HepG2 (cell line): ENCODE results near the gene TMBIM4. TPM values are rescaled to one million over a fixed set of nuclear protein-coding genes. Genes with fewer than 3 reads are reported as not detected.

Experiments
- ATAC-seq: fragments of 200-7000 bp; cut with Tn5 transposase; 3 replicates; pipeline ENCODE4 v1.9.1; 2020; ENCODE audit warnings: mild to moderate bottlenecking, moderate library complexity
- BruUV-seq: library from RNA; stranded (reverse); fragments of 400-500 nt; replicated peaks from 2 replicates; lab custom pipeline; 2021; lab: Mats Ljungman, UMichigan
- CTCF ChIA-PET: fragments of 300-600 bp; formaldehyde crosslinking; extraction: SDS; loops from one replicate; lab custom pipeline; 2021; ENCODE audit warnings: low total read pairs, inconsistent platforms, low intra/inter-chr PET ratio; lab: Yijun Ruan, JAX
- POLR2A ChIA-PET: fragments of 350-600 bp; sonication (Branson Sonifier 250); formaldehyde crosslinking; loops from one replicate; lab custom pipeline; 2020; ENCODE audit warnings: antibody characterized with exemption, inconsistent platforms; lab: Yijun Ruan, JAX
- DNase-seq: peaks from one replicate; pipeline ENCODE4 v3.0.0-alpha.2; 2015; ENCODE audit warnings: low spot score
- FAIRE-seq: peaks from 3 replicates; lab custom pipeline; 2011; peaks lifted over from hg19 to GRCh38; lab: Jason Lieb, UNC
- H2AFZ ChIP-seq: one replicate; pipeline ENCODE4 v1.6.1; 2011; ENCODE audit warnings: low read length, inconsistent platforms
- H3K27ac ChIP-seq: fragments of 300-600 bp; 3 replicates; pipeline ENCODE4 v1.8.0; 2011; ENCODE audit warnings: mixed run types, mild to moderate bottlenecking, mixed read lengths, low read length, inconsistent platforms; ENCODE audit not compliant: insufficient read depth; ENCODE audit errors: extremely low read length
- H3K27me3 ChIP-seq, 2 experiments: fragments of 200-600 bp in 1 of 2; 2 replicates in 1 of 2; 3 replicates in 1 of 2; pipeline versions ENCODE4 v1.6.0 to v1.8.0; 2011; ENCODE audit warnings: low read length in 2 of 2, mild to moderate bottlenecking in 2 of 2, moderate library complexity in 2 of 2, inconsistent platforms in 1 of 2; ENCODE audit not compliant: insufficient read depth in 2 of 2, control insufficient read depth in 1 of 2
- H3K36me3 ChIP-seq, 2 experiments: fragments of 200-600 bp in 1 of 2; replicated peaks in 1 of 2; 2 replicates in 1 of 2; 3 replicates in 1 of 2; pipeline versions ENCODE4 v1.5.1 to v1.8.0; 2011; ENCODE audit warnings: low read length in 2 of 2, inconsistent platforms in 1 of 2; ENCODE audit not compliant: insufficient read depth in 2 of 2, control insufficient read depth in 1 of 2
- H3K4me1 ChIP-seq: 2 replicates; pipeline ENCODE4 v1.5.1; 2012; ENCODE audit warnings: low read length, inconsistent platforms; ENCODE audit not compliant: insufficient read depth
- H3K4me2 ChIP-seq: 2 replicates; pipeline ENCODE4 v1.6.0; 2011; ENCODE audit warnings: low read depth, low read length, inconsistent platforms
- H3K4me3 ChIP-seq, 3 experiments: fragments of 200-600 bp in 1 of 3; sonication (generic), shearing (Covaris generic) in 1 of 3; replicated peaks in 1 of 3; 2 replicates each; pipeline ENCODE4 v1.5.1; 2011 to 2016; ENCODE audit warnings: low read length in 3 of 3, inconsistent platforms in 2 of 3, low read depth in 2 of 3, mild to moderate bottlenecking in 2 of 3, control low read depth in 1 of 3, mixed read lengths in 1 of 3; ENCODE audit not compliant: insufficient read depth in 1 of 3
- H3K79me2 ChIP-seq: one replicate; pipeline ENCODE4 v1.6.1; 2011; ENCODE audit warnings: low read length, inconsistent platforms; ENCODE audit not compliant: insufficient read depth
- H3K9ac ChIP-seq: 2 replicates; pipeline ENCODE4 v1.6.0; 2011; ENCODE audit warnings: mild to moderate bottlenecking, low read depth, low read length, inconsistent platforms; ENCODE audit not compliant: insufficient read depth
- H3K9me3 ChIP-seq: 2 replicates; pipeline ENCODE4 v1.5.1; 2012; ENCODE audit warnings: mild to moderate bottlenecking, low read length
- H4K20me1 ChIP-seq: 2 replicates; pipeline ENCODE4 v1.6.0; 2011; ENCODE audit warnings: inconsistent platforms, mild to moderate bottlenecking, low read length, moderate library complexity; ENCODE audit not compliant: insufficient read depth
- SAP130 ChIP-seq: IDR thresholded peaks from 2 replicates; pipeline ENCODE4 v1.6.1; 2016; ENCODE audit warnings: low read depth
- SATB2 ChIP-seq: sonication (generic); formaldehyde crosslinking; IDR thresholded peaks from 2 replicates; pipeline ENCODE4 v1.5.0; 2020; ENCODE audit warnings: missing genetic modification reagents
- ZNF329 ChIP-seq: sonication (generic); formaldehyde crosslinking; IDR thresholded peaks from 2 replicates; pipeline ENCODE4 v1.9.0; 2021; ENCODE audit warnings: low read depth, mild to moderate bottlenecking, missing genetic modification reagents
- ZNF441 ChIP-seq: sonication (generic); formaldehyde crosslinking; IDR thresholded peaks from 2 replicates; pipeline ENCODE4 v1.7.0; 2021; ENCODE audit warnings: missing genetic modification reagents, borderline replicate concordance
- ZNF644 ChIP-seq: IDR thresholded peaks from 2 replicates; pipeline ENCODE4 v1.6.1; 2016; ENCODE audit warnings: low read depth
- WGBS: methylation state at CpG from one replicate; pipeline ENCODE4 v1.1.6; 2017; ENCODE audit warnings: low lambda C conversion rate; 5-methylcytosine and 5-hydroxymethylcytosine counted together
- in situ Hi-C: cut with HindIII; loops from 2 replicates; pipeline ENCODE4 v1.10.0; 2017; ENCODE audit warnings: low pct_unique_long_range_greater_than_20kb; ENCODE audit not compliant: extremely low pct_ligation_motif_present
- intact Hi-C: fragments of 100-400 bp; cut with micrococcal nuclease; formaldehyde crosslinking; loops from one replicate; pipeline ENCODE4 v1.10.0; 2022; ENCODE audit not compliant: unreplicated experiment
- polyA plus RNA-seq, 8 experiments: library from polyadenylated mRNA; depleted of rRNA in 3 of 8; stranded (reverse) in 7 of 8; unstranded in 1 of 8; fragments of >200 nt; fragmentation: Illumina TruSeq in 4 of 8; extraction: Trizol in 4 of 8; gene quantifications; 2 replicates each; pipeline versions ENCODE4 v1.2.1 to v1.2.3, GENCODE V29; 2011 to 2016; ENCODE audit warnings: low read depth in 4 of 8, missing spikeins in 1 of 8, mixed read lengths in 1 of 8; ENCODE audit not compliant: insufficient read depth in 1 of 8
- total RNA-seq, 5 experiments: library from RNA; depleted of rRNA; stranded (reverse); fragments of >200 nt; fragmentation: Illumina TruSeq; extraction: Trizol; gene quantifications; 2 replicates each; pipeline ENCODE4 v1.2.3, GENCODE V29; 2016; ENCODE audit warnings: low read depth in 1 of 5

TMBIM4 gene
- total and polyA plus RNA-seq, 2 of the 13 experiments (the other 11 are each of a cell fraction or from before 2014, with no cell fraction given): 60.5 to 67.7 TPM

DNA sequence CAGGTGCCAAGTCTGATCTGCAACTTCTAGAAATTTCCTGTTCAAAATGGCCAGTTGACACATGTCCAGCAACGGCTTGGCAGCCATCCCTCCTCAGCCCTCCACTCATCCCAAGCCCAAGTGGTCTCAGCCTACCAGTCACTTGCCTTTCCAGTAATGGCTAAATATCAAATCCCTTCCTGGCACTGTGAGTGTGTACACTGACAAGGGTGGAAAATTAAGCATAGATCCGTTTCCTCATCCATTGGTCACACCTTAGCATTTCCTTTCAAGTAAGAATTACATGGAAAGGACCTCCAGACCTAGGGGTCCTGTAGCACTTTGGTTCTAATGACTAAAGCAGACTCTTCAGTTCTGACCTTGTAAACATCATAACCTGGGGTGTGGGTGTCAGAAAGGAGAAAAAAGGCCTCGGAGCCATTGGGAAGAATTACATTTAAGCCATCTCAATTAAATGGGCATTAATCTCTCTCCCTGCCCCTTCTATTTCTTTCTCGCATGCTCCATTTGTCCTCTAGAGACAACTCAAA lies 54.7 kb downstream of the TMBIM4 start:
- intact Hi-C loops: no loop called here
- FAIRE-seq: no peak
- 36% methylated on average over 4 of the region's 4 CpGs for WGBS
- H3K27me3 ChIP-seq: no peaks in the 10 kb centered on the region
- DNase-seq: no peak
- ATAC-seq: no peak
- no peak overlapping the region for H3K9ac ChIP-seq
- in situ Hi-C loops: loop anchor here (25.0 kb wide), 2 partner anchors 503 to 1228 kb away; no protein-coding TSS in a partner anchor
- no peak overlapping the region for H3K27ac ChIP-seq
- no peak overlapping the region for H3K4me3 ChIP-seq
- H3K4me2 ChIP-seq: no peak overlapping the region
- ChIA-PET CTCF (no interaction called here), POLR2A (no interaction called here)
- H3K4me1 ChIP-seq: no peaks in the 10 kb centered on the region
- no peaks in the 10 kb centered on the region for H3K79me2 ChIP-seq
- BruUV-seq: no TSS peak
- H2AFZ ChIP-seq: no peak overlapping the region
- no peaks in the 10 kb centered on the region for H3K36me3 ChIP-seq
- no peak for TF ChIP-seq ZNF644 (CRISPR knock-in tag)
- no peak for TF ChIP-seq SAP130 (CRISPR knock-in tag)
- TF ChIP-seq ZNF441 (CRISPR knock-in tag): no peak
- TF ChIP-seq SATB2 (CRISPR knock-in tag): no peak
- H3K9me3 ChIP-seq: no peaks in the 10 kb centered on the region
- H4K20me1 ChIP-seq: no peaks in the 10 kb centered on the region

DNA sequence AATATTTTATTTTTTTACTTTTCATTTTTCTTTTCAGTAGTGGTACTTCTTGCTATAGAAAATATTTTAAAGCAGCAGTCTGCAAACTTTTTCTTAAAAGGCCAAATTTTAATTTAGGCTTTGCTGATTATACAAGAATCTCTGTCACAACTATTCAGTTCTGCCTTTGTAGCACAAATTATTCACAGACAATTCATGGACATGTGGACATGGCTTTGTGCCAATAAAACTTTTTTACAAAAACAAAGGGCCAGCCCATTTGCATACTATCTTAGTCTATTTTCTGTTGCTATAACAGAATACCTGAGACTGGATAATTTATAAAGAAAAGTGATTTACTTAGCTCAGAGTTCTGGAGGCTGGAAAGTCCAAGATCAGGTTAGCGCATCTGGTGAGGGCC lies 56.3 kb downstream of the TMBIM4 start:
- POLR2A ChIA-PET: no interaction called here

More for the DNA sequence above, 56.3 kb downstream of the TMBIM4 start:
- Histone ChIP-seq H3K4me2 (no peak overlapping the region), H3K36me3 (no peaks in the 10 kb centered on the region), H3K27ac (no peak overlapping the region), H3K4me3 (no peak overlapping the region), H3K79me2 (no peaks in the 10 kb centered on the region), H4K20me1 (no peaks in the 10 kb centered on the region), H3K27me3 (no peaks in the 10 kb centered on the region), H3K4me1 (no peaks in the 10 kb centered on the region), H2AFZ (no peak overlapping the region), H3K9me3 (no peaks in the 10 kb centered on the region), H3K9ac (no peak overlapping the region)
- BruUV-seq: no TSS peak
- FAIRE-seq: no peak
- in situ Hi-C loops (loop anchor here (25.0 kb wide), 2 partner anchors 501 to 1226 kb away; no protein-coding TSS in a partner anchor), intact Hi-C loops (no loop called here)
- no peak for DNase-seq
- WGBS: 95% methylated on average over 1 of the region's 1 CpG
- no peak for ATAC-seq
- TF ChIP-seq ZNF329 (CRISPR knock-in tag): no peak
- CTCF ChIA-PET: no interaction called here
